Central memory CD4-positive, alpha-beta T cell (primary cell): ENCODE measurements around the gene FMO5.
A peak's percentile ranks its signal among the peaks of the same experiment; 100 is the strongest.
"Not testable (repeated sequence)": the region's sequence is repeated elsewhere in the genome, so short reads cannot be mapped to it uniquely, and the experiment has no call there.

ENCODE experiments used
- DNase-seq: peaks from one replicate; pipeline ENCODE4 v3.0.0; 2022

FMO5 gene

GRCh38 chr1:147204080-147204479, 21.1 kb downstream of the FMO5 start:
- no peak for DNase-seq

DNA sequence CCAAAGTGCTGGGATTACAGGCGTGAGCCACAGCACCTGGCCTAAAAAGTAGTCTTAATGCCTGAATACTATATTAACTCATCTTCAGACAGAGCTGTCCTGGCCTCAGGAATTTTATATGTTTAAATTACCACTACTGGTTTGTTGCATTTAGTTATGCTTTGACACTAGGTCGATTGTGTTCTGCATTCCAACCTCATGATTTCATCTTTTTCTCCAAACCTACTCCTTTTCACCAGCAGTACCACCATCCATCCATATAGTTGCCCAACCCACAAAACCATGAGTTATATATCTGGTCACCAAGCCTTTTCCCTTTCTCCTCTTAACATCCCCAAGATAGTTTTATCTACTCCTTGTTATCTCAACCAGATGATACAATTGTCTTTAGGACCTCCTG, 22.6 kb downstream of the FMO5 start:
- no peak for DNase-seq

DNA sequence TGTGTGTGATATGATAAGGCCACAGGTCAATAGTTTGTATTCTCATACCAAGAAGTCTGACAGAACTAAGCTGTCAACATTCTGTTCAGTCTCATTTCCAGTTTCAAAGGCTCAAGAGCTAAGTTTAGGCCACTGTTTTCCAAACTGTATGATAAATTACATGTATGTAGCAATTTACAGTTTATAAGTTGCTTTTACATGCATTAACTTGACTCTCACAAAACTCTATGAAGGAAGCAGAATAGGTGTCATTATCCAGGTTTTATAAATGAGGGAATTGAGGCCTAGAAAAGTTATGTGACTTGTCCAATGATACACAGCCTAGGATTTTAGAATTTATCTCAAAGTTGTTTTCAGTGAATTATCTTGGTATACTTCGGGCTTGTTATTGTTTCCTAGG, 23.4 kb downstream of the FMO5 start:
- DNase-seq = no peak

DNA sequence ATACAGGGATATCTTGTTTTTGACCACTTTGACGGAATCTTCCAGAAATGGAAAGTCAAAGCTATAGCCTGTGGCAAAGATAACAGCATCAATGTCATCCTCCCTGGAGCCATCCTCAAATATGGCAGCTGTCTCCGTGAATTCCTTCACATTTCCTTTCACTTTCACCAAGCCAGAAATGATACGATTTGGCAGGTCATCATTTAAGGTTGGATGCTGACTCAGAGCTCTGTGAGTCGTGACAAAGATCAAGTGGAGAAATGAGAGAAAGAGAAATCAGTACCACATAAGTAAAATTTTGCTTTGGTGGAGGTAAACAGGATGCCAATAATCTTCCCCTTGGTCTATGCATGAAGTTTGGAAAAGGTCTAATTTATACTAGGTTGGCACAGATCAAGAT, 23.9 kb downstream of the FMO5 start:
- DNase-seq = no peak

- not testable (repeated sequence) for DNase-seq
These were observed 27.8 kb downstream of the FMO5 start for GRCh38 chr1:147197324-147197723.

DNA sequence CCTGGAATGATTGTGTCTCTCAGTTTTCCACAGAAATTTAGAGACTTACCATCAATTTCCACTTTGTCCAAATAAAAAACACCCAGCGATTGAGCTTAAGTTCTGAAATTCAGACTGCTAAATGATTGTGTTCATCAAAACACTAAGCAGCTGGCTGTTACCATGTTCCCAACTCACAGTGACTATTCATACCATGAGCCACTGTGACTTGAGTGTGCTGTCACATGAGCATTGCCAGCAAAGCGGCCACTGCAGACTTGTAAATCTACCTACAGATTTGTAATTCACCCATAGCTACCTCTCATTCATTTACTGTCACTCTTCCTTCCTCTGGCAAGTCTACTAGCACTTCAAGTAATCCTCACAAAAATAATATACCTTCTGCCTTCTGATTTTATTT, 35.6 kb downstream of the FMO5 start:
- no peak for DNase-seq

DNA sequence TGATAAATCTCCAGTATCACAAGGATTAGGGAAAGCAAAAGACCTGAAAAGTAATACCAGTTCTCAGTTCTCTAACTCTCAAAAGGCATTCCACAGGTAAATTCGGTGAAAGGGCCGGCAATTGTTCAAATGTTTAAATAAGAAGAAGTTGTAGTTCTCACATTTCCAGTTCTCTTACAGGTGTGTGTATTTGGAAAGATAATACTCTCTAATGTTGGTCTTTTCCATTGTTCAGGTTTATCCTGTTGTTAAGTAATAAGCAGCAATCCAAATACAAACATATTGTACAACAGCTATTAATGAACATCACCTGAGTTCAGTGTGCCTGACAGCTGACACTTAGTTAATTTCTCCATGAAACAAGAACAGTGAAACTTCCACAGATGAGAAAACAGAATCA, 39.7 kb downstream of the FMO5 start:
- no peak for DNase-seq

- no peak for DNase-seq
These were observed 47.3 kb downstream of the FMO5 start for GRCh38 chr1:147177611-147178380.

DNA sequence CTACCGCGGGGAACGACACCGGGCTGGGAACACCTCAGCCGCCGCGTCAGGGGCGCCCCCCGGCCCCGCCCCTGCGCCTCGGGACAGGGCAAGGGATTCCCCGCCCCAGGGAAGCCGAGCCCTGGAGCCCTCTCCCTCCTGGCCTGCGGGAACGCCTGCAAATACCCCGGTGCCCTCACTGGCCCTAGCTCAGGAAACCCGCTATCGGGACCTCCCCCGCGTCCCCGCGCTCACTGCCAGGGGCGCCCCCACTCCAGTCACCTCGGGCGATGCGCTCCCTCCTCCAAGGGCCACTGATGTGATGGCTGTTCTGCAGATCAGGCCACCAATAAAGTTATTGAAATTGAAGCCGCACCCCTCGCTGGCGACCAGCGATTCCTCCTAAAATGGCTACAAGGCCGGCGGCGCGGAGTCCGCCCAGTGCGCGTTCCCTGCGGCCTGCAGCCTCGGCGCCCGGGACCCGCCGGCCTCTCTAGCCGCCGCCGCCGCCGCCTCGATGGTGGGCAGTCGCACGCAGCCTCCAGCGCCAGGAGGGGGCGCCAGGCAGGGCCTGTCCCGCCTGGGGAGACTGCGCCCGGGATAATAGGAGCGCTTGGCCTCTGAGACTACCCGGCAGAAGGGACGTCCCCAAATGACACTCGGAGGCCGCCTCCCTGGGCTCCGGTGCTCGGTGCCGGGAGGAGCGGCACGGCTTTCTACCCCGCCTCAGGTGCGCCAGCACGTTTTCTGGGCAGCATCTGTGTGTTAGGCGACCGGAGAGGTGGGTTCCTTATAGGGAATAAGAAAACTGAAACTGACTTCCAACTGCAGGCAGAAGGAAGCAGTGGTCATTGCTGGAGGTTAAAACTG, 52.7 kb downstream of the FMO5 start, which contains the start of gene PRKAB2:
PRKAB2 (minus strand) TSS at position 303 of the 849 bp plus-strand sequence. CDS start 326 bp downstream, outside the sequence.
- peak; percentile 85 for DNase-seq

- DNase-seq = no peak
These were observed 53.6 kb downstream of the FMO5 start for GRCh38 chr1:147171399-147172167.

- DNase-seq = no peak
These were observed 55.1 kb downstream of the FMO5 start for GRCh38 chr1:147169840-147170674.

- no peak for DNase-seq
These were observed 56.0 kb downstream of the FMO5 start for GRCh38 chr1:147169171-147169570.

DNA sequence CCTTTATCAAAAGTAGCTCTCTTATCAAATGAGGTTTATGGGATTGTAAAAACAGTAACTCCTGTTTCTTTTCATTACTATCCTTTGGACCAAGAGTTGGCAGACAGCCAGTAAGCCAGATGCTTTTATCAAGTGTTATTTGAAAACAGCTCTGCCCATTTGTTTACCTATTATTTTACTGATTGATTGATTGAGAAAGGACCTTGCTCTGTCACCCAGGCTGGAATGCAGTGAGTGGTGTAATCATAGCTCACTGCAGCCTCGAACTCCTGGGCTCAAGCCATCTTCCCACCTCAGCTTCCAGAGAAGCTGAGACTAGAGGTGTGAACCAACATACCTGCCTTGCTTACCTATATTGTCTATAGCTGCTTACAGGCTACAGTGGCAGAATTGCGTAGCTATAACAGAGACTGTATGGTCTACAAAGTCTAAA, 56.5 kb downstream of the FMO5 start:
- DNase-seq = no peak

GRCh38 chr1:147167365-147167764, 57.8 kb downstream of the FMO5 start:
- DNase-seq = no peak

GRCh38 chr1:147163019-147163418, 62.1 kb downstream of the FMO5 start:
- no peak for DNase-seq

DNA sequence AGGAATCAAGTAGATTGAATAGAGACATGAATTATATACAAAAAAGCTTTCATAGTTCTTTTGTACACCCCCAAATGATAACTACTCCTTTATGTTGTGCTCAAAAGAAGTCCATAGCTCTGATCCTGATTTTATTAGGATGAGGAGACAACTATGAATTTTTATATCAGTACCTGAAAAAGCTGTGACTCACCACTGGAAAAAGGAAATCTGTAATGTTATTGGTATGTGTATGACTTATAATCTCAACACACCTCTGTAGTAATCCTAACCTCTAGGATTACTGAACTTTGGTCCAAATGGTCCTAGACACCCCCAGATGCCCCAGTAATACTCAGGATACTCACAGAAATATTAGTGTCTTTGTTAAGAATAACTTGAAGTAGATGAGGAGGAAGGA, 63.0 kb downstream of the FMO5 start:
- DNase-seq = no peak

DNA sequence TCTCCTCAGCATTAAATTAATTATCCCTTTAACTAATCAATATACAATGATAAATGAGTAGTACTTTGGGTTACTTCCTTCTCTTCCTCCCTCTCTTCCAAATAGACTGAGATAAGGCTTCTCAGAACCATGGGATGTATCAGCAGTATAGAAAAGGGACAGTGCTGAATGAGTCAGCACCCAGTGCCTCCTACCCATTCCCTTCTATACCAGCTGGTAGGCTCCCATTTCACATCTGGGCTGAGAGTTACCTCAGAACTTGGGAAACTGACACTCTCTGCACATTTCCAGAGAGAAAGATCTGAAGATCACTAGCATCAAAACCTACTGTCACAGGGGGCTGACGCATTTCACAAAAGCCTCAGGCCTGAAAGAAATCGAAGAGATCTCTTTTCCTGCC, 68.0 kb downstream of the FMO5 start:
- not testable (repeated sequence) for DNase-seq

DNA sequence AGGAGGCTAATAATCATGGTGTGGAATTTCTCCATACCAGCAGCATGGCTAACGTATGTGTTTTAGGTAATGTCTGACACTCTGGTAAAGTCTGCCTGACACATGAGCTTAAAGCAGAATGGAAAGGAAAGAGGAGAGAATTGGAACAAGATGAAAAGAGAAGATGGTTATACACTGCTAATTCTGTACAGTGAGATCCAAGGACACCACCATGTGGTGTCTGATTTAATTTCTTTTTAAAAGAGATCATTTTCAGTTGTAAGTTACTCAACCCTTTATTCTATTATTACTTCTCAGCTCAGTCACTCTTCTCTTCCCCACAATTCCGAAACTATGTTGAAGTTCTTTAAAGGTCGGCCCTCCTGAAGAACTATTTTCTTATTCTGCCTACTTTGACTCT, 68.5 kb downstream of the FMO5 start:
- no peak for DNase-seq

GRCh38 chr1:147152772-147153171, 72.4 kb downstream of the FMO5 start:
- DNase-seq = no peak

- DNase-seq = no peak
These were observed 73.9 kb downstream of the FMO5 start for GRCh38 chr1:147151244-147151643.

DNA sequence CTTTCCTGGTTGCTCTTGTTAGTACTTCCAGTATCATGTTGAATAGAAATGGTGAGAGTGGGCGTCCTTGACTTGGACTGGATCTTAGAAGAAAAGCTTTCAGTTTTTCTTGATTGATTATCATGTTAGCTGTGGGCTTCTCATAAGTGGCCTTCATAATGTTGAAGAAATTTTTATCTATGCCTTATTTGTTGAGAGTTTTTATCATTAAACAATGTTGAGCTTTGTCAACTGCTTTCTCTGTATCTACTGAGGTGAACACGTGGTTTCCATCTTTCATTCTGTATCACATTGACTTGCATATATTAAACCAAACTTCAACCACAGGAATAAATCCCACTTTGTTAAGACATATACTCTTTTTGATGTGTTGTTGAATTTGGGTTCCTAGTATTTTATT, 82.3 kb downstream of the FMO5 start:
- no peak for DNase-seq
